ENCODE data around the gene CEP44. TPM values are rescaled to one million over a fixed set of nuclear protein-coding genes. Genes with fewer than 3 reads are reported as not detected.

Gene CEP44
- total and polyA plus RNA-seq, 2 donors (not counting 1 experiment from before 2014, with no cell fraction given), result 6.7 to 13.5 TPM

DNA sequence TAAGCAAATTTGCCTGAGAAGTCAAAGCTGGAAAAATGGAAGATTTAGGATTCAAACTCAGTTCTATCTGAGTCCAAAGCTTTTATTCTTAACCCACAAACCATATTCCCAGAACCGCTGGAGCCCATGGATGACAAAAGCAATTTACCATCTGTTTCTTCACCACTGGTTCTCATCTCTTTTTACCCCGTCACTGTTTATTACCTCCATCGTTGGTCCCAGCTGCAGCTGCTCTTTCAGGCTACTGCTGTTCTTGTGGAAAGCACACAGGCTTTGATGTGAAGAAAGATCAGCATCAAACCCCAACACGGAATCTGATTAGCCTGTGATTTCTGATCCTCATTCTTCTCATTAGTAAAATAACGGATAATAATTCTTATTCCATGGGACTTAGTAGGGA is 9.8 kb upstream of the CEP44 start:
- no peak for TF ChIP-seq EZH2 (IDR thresholded peaks at IDR 0.05; ENCODE audit: low read length, missing control alignments)
- TF ChIP-seq, protein P1, sequence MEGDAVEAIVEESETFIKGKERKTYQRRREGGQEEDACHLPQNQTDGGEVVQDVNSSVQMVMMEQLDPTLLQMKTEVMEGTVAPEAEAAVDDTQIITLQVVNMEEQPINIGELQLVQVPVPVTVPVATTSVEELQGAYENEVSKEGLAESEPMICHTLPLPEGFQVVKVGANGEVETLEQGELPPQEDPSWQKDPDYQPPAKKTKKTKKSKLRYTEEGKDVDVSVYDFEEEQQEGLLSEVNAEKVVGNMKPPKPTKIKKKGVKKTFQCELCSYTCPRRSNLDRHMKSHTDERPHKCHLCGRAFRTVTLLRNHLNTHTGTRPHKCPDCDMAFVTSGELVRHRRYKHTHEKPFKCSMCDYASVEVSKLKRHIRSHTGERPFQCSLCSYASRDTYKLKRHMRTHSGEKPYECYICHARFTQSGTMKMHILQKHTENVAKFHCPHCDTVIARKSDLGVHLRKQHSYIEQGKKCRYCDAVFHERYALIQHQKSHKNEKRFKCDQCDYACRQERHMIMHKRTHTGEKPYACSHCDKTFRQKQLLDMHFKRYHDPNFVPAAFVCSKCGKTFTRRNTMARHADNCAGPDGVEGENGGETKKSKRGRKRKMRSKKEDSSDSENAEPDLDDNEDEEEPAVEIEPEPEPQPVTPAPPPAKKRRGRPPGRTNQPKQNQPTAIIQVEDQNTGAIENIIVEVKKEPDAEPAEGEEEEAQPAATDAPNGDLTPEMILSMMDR (conservative IDR thresholded peaks at IDR 0.05 in 1 of 2, IDR thresholded peaks at IDR 0.05 in 1 of 2; ENCODE audit: low read depth in 1 of 2, low read length in 2 of 2), result no peak
- Histone ChIP-seq H3K27ac (ENCODE audit: insufficient read depth, low read length) (no peak overlapping the region), H3K27me3 (ENCODE audit: control insufficient read depth, insufficient read depth, low read length) (no peaks in the 10 kb centered on the region), H3K4me3 (replicated peaks in 1 of 4; ENCODE audit: control extremely low read depth in 1 of 4, insufficient read depth in 1 of 4, low read depth in 3 of 4, low read length in 4 of 4) (no peak overlapping the region), H2AFZ (ENCODE audit: low read length) (no peak overlapping the region), H4K20me1 (ENCODE audit: control insufficient read depth, extremely low read depth, insufficient read depth, low read length) (no peaks in the 10 kb centered on the region), H3K9ac (ENCODE audit: insufficient read depth, low read length) (no peak overlapping the region), H3K79me2 (ENCODE audit: control insufficient read depth, insufficient read depth, low read length) (peaks cover 9% of the 10 kb centered on the region), H3K9me3 (ENCODE audit: control insufficient read depth, insufficient read depth, low read depth, low read length) (no peaks in the 10 kb centered on the region), H3K36me3 (ENCODE audit: control insufficient read depth, insufficient read depth, low read length) (no peaks in the 10 kb centered on the region), H3K4me1 (ENCODE audit: control insufficient read depth, extremely low read depth, insufficient read depth, low read length) (no peaks in the 10 kb centered on the region), H3K4me2 (ENCODE audit: extremely low read depth, insufficient read depth, low read length) (no peak overlapping the region)
- no peak for DNase-seq (ENCODE audit: low read depth in 2 of 2)

DNA sequence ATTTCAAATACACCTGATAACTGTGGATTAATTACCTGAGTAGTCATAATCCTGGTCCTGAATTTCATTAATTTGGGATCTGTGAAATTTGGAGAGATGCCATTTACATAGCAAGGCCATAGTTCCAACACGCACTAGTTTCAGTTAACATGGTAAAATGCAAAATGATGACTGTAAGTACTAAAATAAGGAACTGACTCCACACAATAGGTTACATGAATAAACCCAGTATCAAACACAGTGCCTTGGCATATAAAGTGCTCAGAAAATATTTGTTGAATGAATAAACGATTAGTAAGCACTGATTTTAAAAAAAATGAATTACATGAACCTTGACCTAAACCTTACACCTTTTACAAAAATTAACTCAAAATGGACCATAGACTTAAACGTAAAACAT is 9.3 kb upstream of the CEP44 start:
- H3K79me2 ChIP-seq (ENCODE audit: control insufficient read depth, insufficient read depth, low read length), result peaks cover 13% of the 10 kb centered on the region
- TF ChIP-seq EZH2 (IDR thresholded peaks at IDR 0.05; ENCODE audit: low read length, missing control alignments), result no peak
- TF ChIP-seq, protein P1 (conservative IDR thresholded peaks at IDR 0.05 in 1 of 2, IDR thresholded peaks at IDR 0.05 in 1 of 2; ENCODE audit: low read depth in 1 of 2, low read length in 2 of 2), result no peak

DNA sequence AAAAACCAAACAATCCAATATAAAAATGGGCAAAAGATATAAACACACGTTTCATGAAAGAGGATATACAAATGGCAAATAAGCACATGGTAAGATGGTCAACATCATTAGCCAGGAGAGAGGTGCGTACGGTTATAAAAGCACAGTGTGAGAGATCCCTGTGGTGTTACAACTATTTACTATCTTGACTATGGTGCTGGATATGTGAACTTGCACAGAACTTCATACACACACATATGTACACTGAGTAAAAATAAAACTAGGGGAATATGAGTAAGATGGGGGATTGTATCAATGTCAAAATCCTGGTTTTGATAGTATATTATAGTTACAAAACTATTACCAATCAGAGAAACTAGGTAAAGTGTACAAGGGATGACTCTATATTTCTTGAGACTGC is 8.6 kb upstream of the CEP44 start:
- peaks cover 17% of the 10 kb centered on the region for H3K79me2 ChIP-seq (ENCODE audit: control insufficient read depth, insufficient read depth, low read length)
- H3K36me3 ChIP-seq (ENCODE audit: control insufficient read depth, insufficient read depth, low read length), result no peaks in the 10 kb centered on the region
- no peak overlapping the region for H3K4me3 ChIP-seq (replicated peaks in 1 of 4; ENCODE audit: control extremely low read depth in 1 of 4, insufficient read depth in 1 of 4, low read depth in 3 of 4, low read length in 4 of 4)
- no peak overlapping the region for H3K4me2 ChIP-seq (ENCODE audit: extremely low read depth, insufficient read depth, low read length)
- no peak overlapping the region for H3K9ac ChIP-seq (ENCODE audit: insufficient read depth, low read length)
- TF ChIP-seq EZH2 (IDR thresholded peaks at IDR 0.05; ENCODE audit: low read length, missing control alignments), result no peak
- TF ChIP-seq, protein P1 (conservative IDR thresholded peaks at IDR 0.05 in 1 of 2, IDR thresholded peaks at IDR 0.05 in 1 of 2; ENCODE audit: low read depth in 1 of 2, low read length in 2 of 2), result no peak
- H3K4me1 ChIP-seq (ENCODE audit: control insufficient read depth, extremely low read depth, insufficient read depth, low read length), result no peaks in the 10 kb centered on the region
- no peak overlapping the region for H2AFZ ChIP-seq (ENCODE audit: low read length)
- H3K9me3 ChIP-seq (ENCODE audit: control insufficient read depth, insufficient read depth, low read depth, low read length), result no peaks in the 10 kb centered on the region
- DNase-seq (ENCODE audit: low read depth in 2 of 2), result no peak
- H3K27me3 ChIP-seq (ENCODE audit: control insufficient read depth, insufficient read depth, low read length), result no peaks in the 10 kb centered on the region
- no peaks in the 10 kb centered on the region for H4K20me1 ChIP-seq (ENCODE audit: control insufficient read depth, extremely low read depth, insufficient read depth, low read length)
- H3K27ac ChIP-seq (ENCODE audit: insufficient read depth, low read length), result no peak overlapping the region

More for the DNA sequence above, 9.3 kb upstream of the CEP44 start:
- Histone ChIP-seq H3K27me3 (ENCODE audit: control insufficient read depth, insufficient read depth, low read length) (no peaks in the 10 kb centered on the region), H3K4me3 (replicated peaks in 1 of 4; ENCODE audit: control extremely low read depth in 1 of 4, insufficient read depth in 1 of 4, low read depth in 3 of 4, low read length in 4 of 4) (no peak overlapping the region), H3K27ac (ENCODE audit: insufficient read depth, low read length) (no peak overlapping the region), H3K9me3 (ENCODE audit: control insufficient read depth, insufficient read depth, low read depth, low read length) (no peaks in the 10 kb centered on the region), H2AFZ (ENCODE audit: low read length) (no peak overlapping the region), H3K36me3 (ENCODE audit: control insufficient read depth, insufficient read depth, low read length) (no peaks in the 10 kb centered on the region), H4K20me1 (ENCODE audit: control insufficient read depth, extremely low read depth, insufficient read depth, low read length) (no peaks in the 10 kb centered on the region), H3K4me1 (ENCODE audit: control insufficient read depth, extremely low read depth, insufficient read depth, low read length) (no peaks in the 10 kb centered on the region), H3K9ac (ENCODE audit: insufficient read depth, low read length) (no peak overlapping the region), H3K4me2 (ENCODE audit: extremely low read depth, insufficient read depth, low read length) (no peak overlapping the region)
- no peak for DNase-seq (ENCODE audit: low read depth in 2 of 2)
